Hepatocyte (in vitro differentiated cells): ENCODE data around the gene PHOX2A. TPM values are rescaled to one million over a fixed set of nuclear protein-coding genes. Genes with fewer than 3 reads are reported as not detected.

ENCODE experiments used
- DNase-seq: peaks from one replicate; pipeline ENCODE4 v3.0.0-alpha.2; 2016; ENCODE audit warnings: low spot score
- H2AFZ ChIP-seq: fragments of 200-600 bp; sonication (generic); 2 replicates; pipeline ENCODE4 v1.6.0; 2016; ENCODE audit warnings: antibody characterized with exemption, mild to moderate bottlenecking
- H3K27ac ChIP-seq: fragments of 200-600 bp; sonication (generic); 2 replicates; pipeline ENCODE4 v1.5.1; 2016; ENCODE audit warnings: mild to moderate bottlenecking
- H3K27me3 ChIP-seq: fragments of 200-600 bp; sonication (generic); 2 replicates; pipeline ENCODE4 v1.6.1; 2016
- H3K36me3 ChIP-seq: fragments of 200-600 bp; sonication (generic); replicated peaks from 2 replicates; pipeline ENCODE4 v1.5.1; 2016; ENCODE audit warnings: low read depth; ENCODE audit not compliant: insufficient read depth
- H3K4me1 ChIP-seq: fragments of 200-600 bp; sonication (generic); 2 replicates; pipeline ENCODE4 v1.5.1; 2016; ENCODE audit warnings: mild to moderate bottlenecking, moderate library complexity; ENCODE audit not compliant: insufficient read depth
- H3K4me2 ChIP-seq: fragments of 200-600 bp; sonication (generic); 2 replicates; pipeline ENCODE4 v1.6.0; 2016
- H3K4me3 ChIP-seq: fragments of 200-600 bp; sonication (generic); 2 replicates; pipeline ENCODE4 v1.5.1; 2016; ENCODE audit warnings: mild to moderate bottlenecking
- H3K79me2 ChIP-seq: fragments of 200-600 bp; sonication (generic); 2 replicates; pipeline ENCODE4 v1.6.0; 2017; ENCODE audit warnings: mild to moderate bottlenecking
- H3K9me2 ChIP-seq: fragments of 200-600 bp; sonication (generic); replicated peaks from 2 replicates; pipeline ENCODE4 v1.6.0; 2017; ENCODE audit warnings: mild to moderate bottlenecking; ENCODE audit not compliant: insufficient read depth
- H3K9me3 ChIP-seq: fragments of 200-600 bp; sonication (generic); 2 replicates; pipeline ENCODE4 v1.5.1; 2016; ENCODE audit warnings: low read depth, mild to moderate bottlenecking
- H4K20me1 ChIP-seq: fragments of 200-600 bp; sonication (generic); 2 replicates; pipeline ENCODE4 v1.6.0; 2016; ENCODE audit warnings: mild to moderate bottlenecking; ENCODE audit not compliant: insufficient read depth, poor library complexity, severe bottlenecking
- CTCF ChIP-seq: fragments of 200-600 bp; sonication (generic); IDR thresholded peaks from 2 replicates; pipeline ENCODE4 v1.5.1; 2016; ENCODE audit warnings: antibody characterized with exemption, mild to moderate bottlenecking; ENCODE audit not compliant: poor library complexity
- EZH2 ChIP-seq: fragments of 200-600 bp; sonication (generic); IDR thresholded peaks from 2 replicates; pipeline ENCODE4 v1.6.1; 2016; ENCODE audit warnings: antibody characterized with exemption, mild to moderate bottlenecking, borderline replicate concordance
- EZH2phosphoT487 ChIP-seq: fragments of 200-600 bp; sonication (generic); IDR thresholded peaks from one replicate; pipeline ENCODE4 v1.6.1; 2018; ENCODE audit warnings: antibody characterized with exemption, mild to moderate bottlenecking, low read depth, moderate library complexity; ENCODE audit not compliant: unreplicated experiment, severe bottlenecking
- WGBS: methylation state at CpG from one replicate; pipeline ENCODE4 v1.1.6; 2016; ENCODE audit warnings: low lambda C conversion rate; ENCODE audit errors: missing lambda C conversion rate; 5-methylcytosine and 5-hydroxymethylcytosine counted together
- polyA plus RNA-seq: library from polyadenylated mRNA; unstranded; fragments of >200 nt; fragmentation: Nextera tagmentation; extraction: Ambion mirVana; gene quantifications from 2 replicates; pipeline ENCODE4 v1.2.1, GENCODE V29; 2016
- total RNA-seq: library from RNA; depleted of rRNA; stranded (reverse); fragments of >200 nt; gene quantifications from 2 replicates; pipeline ENCODE4 v1.2.3, GENCODE V29; 2014

Gene PHOX2A
- total and polyA plus RNA-seq, 2 experiments from 2014 or later, result not detected

GRCh38 chr11:72253392-72253791 lies 9.4 kb upstream of the PHOX2A start:
- Histone ChIP-seq H3K36me3 (no peaks in the 10 kb centered on the region), H3K9me3 (no peaks in the 10 kb centered on the region), H3K79me2 (no peaks in the 10 kb centered on the region), H3K9me2 (no peaks in the 10 kb centered on the region), H3K4me3 (no peak overlapping the region), H3K27ac (no peak overlapping the region), H2AFZ (no peak overlapping the region), H3K4me1 (no peaks in the 10 kb centered on the region), H3K4me2 (no peak overlapping the region), H3K27me3 (peaks cover 7% of the 10 kb centered on the region), H4K20me1 (no peaks in the 10 kb centered on the region)
- DNase-seq, result no peak
- TF ChIP-seq EZH2 (no peak), CTCF (no peak), EZH2phosphoT487 (no peak)
- WGBS, result 94% methylated on average over 3 of the region's 3 CpGs

- WGBS, result 88% methylated on average over 5 of the region's 5 CpGs
- Histone ChIP-seq H3K4me2 (no peak overlapping the region), H2AFZ (no peak overlapping the region), H3K9me2 (no peaks in the 10 kb centered on the region), H3K9me3 (no peaks in the 10 kb centered on the region), H3K4me1 (no peaks in the 10 kb centered on the region), H3K4me3 (no peak overlapping the region), H3K27me3 (peaks cover 21% of the 10 kb centered on the region), H4K20me1 (no peaks in the 10 kb centered on the region), H3K36me3 (no peaks in the 10 kb centered on the region), H3K79me2 (no peaks in the 10 kb centered on the region), H3K27ac (no peak overlapping the region)
- TF ChIP-seq CTCF (no peak), EZH2 (no peak), EZH2phosphoT487 (no peak)
- no peak for DNase-seq
Observed at GRCh38 chr11:72251614-72252013, 7.6 kb upstream of the PHOX2A start.

GRCh38 chr11:72250661-72251464 lies 6.9 kb upstream of the PHOX2A start:
- no peak for DNase-seq
- Histone ChIP-seq H3K27me3 (peaks cover 29% of the 10 kb centered on the region), H3K4me1 (no peaks in the 10 kb centered on the region), H3K4me3 (no peak overlapping the region), H3K27ac (no peak overlapping the region), H3K4me2 (no peak overlapping the region), H2AFZ (no peak overlapping the region), H3K79me2 (no peaks in the 10 kb centered on the region), H3K36me3 (no peaks in the 10 kb centered on the region), H3K9me3 (no peaks in the 10 kb centered on the region), H4K20me1 (no peaks in the 10 kb centered on the region), H3K9me2 (no peaks in the 10 kb centered on the region)
- TF ChIP-seq CTCF, result no peak
- no peak for TF ChIP-seq EZH2
- no peak for TF ChIP-seq EZH2phosphoT487
- 88% methylated on average over 24 of the region's 24 CpGs for WGBS
